ENCODE measurements around the gene PLD1.

PLD1 gene

DNA sequence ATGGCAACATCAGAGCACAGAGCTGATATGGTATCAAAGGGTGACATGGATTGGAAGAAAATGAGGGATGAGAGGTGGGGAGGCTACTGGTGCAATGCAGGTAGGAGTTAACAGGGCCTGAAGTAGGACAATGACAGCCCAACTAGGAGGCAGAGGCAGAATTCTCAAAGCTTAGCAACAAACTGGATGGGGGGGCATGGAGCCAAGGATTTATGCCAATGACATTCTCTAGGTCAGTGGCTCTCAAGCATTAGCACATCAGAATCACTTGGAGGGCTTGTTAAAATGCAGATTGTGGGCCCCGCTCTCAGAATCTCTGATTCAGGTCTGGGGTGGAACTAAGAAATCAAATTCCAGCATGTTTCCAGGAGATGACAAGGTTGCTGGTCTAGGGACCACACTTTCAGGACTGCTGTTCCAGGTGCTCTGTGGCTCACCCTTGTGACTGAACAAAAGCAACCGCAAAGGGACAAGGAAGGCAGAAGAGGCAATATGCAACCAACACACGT lies 252.0 kb downstream of the PLD1 start:
- TF ChIP-seq, protein P1, sequence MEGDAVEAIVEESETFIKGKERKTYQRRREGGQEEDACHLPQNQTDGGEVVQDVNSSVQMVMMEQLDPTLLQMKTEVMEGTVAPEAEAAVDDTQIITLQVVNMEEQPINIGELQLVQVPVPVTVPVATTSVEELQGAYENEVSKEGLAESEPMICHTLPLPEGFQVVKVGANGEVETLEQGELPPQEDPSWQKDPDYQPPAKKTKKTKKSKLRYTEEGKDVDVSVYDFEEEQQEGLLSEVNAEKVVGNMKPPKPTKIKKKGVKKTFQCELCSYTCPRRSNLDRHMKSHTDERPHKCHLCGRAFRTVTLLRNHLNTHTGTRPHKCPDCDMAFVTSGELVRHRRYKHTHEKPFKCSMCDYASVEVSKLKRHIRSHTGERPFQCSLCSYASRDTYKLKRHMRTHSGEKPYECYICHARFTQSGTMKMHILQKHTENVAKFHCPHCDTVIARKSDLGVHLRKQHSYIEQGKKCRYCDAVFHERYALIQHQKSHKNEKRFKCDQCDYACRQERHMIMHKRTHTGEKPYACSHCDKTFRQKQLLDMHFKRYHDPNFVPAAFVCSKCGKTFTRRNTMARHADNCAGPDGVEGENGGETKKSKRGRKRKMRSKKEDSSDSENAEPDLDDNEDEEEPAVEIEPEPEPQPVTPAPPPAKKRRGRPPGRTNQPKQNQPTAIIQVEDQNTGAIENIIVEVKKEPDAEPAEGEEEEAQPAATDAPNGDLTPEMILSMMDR (IDR thresholded peaks at IDR 0.05; ENCODE audit: low read depth, low read length), result no peak
- no peak for DNase-seq (ENCODE audit: extremely low read depth, low read depth)

DNA sequence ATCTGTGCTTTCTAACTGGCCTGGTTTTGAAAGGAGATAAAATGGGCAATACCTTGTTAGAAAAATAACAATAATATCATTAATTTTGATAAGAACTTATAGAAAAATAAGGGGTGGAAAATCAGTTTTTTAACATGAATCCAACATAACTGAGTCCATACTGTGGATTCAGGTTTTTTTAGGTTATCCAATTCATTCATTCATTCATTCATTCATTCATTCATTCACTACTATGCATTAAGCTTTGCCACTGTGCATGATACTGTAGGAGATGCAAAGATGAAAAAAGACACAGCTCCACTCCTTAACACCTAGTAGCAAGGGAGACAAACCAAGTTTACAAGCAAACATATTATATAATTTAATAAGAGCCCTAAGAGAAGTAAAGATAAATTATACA lies 253.1 kb downstream of the PLD1 start:
- TF ChIP-seq, protein P1 (IDR thresholded peaks at IDR 0.05; ENCODE audit: low read depth, low read length), result no peak
- DNase-seq (ENCODE audit: extremely low read depth, low read depth), result no peak

DNA sequence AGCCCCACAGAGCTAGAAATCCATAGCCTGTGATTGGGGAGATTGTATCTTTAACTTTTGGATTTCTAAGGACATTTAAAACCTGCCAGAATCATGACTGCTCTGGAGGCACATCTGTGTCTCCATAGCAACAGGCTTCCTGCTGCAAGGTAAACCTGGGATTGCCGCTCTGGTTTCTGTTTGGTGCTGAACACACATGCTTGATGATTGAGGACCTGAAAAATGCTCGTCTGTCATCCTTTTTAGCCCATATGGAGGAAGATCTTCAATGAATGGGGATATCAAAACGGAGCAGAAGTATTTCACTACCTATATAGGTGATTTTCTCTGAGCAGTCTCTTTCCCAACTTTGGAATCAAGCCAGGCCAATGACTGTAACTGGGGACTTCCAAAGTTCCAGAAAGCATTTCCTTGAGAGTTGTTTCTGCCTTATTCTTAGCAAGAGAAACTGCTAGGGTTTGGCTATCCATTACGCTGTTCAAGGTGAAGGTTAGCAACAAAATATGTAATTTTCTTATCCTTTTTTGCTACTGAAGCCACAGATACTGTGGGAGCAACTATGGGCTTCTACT lies 253.6 kb downstream of the PLD1 start:
- no peak for DNase-seq (ENCODE audit: extremely low read depth, low read depth)
- TF ChIP-seq, protein P1 (IDR thresholded peaks at IDR 0.05; ENCODE audit: low read depth, low read length), result no peak

DNA sequence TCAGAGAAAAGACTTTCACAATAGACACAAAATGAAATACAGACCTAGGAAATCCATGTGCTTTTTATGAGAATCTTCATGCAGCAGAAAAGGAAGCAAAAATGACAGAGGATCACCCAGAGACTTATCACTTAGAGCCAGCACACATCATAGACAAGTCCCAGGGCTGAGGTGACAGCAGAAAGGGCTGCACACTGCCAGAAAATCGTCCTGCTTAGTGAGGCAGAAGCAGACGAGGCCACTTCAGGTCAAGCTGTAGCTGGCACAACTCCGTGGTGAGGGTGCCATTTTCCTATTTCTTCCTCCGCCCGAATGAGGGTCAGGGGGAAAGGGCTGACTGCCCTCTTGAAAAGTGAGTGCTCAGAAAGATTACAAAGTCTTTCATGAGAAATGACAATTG lies 254.1 kb downstream of the PLD1 start:
- no peak for DNase-seq (ENCODE audit: extremely low read depth, low read depth)
- TF ChIP-seq, protein P1 (IDR thresholded peaks at IDR 0.05; ENCODE audit: low read depth, low read length), result no peak

DNA sequence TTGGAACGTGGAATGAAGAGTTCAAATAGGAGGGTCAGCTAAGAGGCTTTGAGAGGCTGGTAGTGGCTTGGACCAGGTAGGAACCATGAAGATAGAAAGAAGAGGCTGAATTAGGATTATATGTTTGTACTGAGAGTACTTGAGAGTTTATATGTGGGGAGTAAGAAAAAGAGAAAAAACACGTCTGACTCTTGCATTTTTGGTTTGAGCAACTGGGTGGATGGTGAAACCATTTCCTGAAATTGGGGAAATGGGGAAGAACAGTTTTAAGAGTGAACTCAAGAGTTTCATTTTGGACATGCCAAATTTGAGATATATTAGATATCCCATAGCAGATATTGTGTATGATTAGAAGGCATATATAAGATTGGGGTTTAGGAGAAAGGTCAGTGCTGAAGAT lies 257.2 kb downstream of the PLD1 start:
- no peak for DNase-seq (ENCODE audit: extremely low read depth, low read depth)
- TF ChIP-seq, protein P1 (IDR thresholded peaks at IDR 0.05; ENCODE audit: low read depth, low read length), result no peak

DNA sequence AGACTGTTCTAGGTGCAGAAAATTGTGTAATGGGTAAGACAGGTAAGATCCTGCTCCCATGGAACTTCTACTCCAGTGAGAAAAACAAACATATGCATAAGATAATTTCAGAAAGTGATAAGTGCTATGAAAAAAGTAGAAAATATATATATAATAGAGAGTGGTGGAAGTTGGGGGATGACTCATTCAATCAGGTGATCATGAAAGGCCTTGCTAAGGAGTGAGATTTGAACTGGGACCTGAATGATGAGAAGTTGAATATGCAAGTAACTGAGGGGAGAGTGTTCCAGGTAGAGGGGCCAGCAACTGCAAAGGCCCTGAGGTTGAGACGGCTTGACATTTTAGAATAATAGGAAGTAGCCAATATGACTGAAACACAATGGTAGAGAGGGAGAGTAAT lies 257.8 kb downstream of the PLD1 start:
- DNase-seq (ENCODE audit: extremely low read depth, low read depth), result no peak
- TF ChIP-seq, protein P1 (IDR thresholded peaks at IDR 0.05; ENCODE audit: low read depth, low read length), result no peak

DNA sequence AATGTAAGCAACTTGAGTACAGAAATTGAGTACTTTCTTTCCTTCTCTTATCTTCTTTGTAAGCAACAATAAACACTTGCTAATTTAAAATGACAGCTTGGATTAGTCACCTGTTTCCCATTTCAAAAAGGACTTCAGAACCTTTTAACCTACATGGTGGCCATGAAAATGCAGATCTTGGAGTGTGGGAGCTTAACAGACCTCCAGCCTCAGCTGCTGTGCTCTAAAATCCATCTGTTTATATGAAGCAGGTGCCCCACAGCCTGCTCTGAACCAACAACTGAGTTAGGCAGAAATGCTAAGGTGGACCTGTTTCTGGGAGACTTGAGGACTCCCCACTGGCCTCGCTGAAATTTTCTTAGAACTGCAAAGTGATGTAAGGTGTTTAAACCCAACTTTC lies 259.0 kb downstream of the PLD1 start:
- no peak for DNase-seq (ENCODE audit: extremely low read depth, low read depth)
- TF ChIP-seq, protein P1 (IDR thresholded peaks at IDR 0.05; ENCODE audit: low read depth, low read length), result no peak
